Adrenal gland (tissue), 12 donors: ENCODE results near the gene TMEM184A. TPM values are rescaled to one million over a fixed set of nuclear protein-coding genes. Genes with fewer than 3 reads are reported as not detected.
A peak's percentile ranks its signal among the peaks of the same experiment; 100 is the strongest.

Experiments used
- DNase-seq, 7 donors: peaks; one replicate each; pipeline ENCODE4 v3.0.0-alpha.2; 2019 to 2020
- H3K27ac ChIP-seq, 5 donors: fragments of 200-600 bp; sonication (generic) in 4 of 5; 1 replicate in 3 of 5; 2 replicates in 2 of 5; pipeline versions ENCODE4 v1.5.1 to v1.8.0; 2016 to 2020; ENCODE audit warnings: mild to moderate bottlenecking in 1 of 5
- H3K27me3 ChIP-seq: fragments of 200-600 bp; 2 replicates; pipeline ENCODE4 v1.8.0; 2021
- H3K36me3 ChIP-seq, 2 donors: fragments of 200-600 bp; replicated peaks in 1 of 2; 1 replicate in 1 of 2; 2 replicates in 1 of 2; pipeline versions ENCODE4 v1.5.1 to v1.8.0; 2018 to 2022
- H3K4me1 ChIP-seq, 2 donors: fragments of 200-600 bp; replicated peaks in 1 of 2; 1 replicate in 1 of 2; 2 replicates in 1 of 2; pipeline versions ENCODE4 v1.5.1 to v1.8.0; 2018 to 2021
- H3K4me3 ChIP-seq, 4 donors: fragments of 200-600 bp; sonication (generic) in 3 of 4; one replicate each; pipeline ENCODE4 v1.5.1; 2016 to 2018
- H3K9me3 ChIP-seq, 3 donors: fragments of 200-600 bp; sonication (generic) in 1 of 3; replicated peaks in 1 of 3; 1 replicate in 2 of 3; 2 replicates in 1 of 3; pipeline versions ENCODE4 v1.5.1 to v1.8.0; 2016 to 2021
- CTCF ChIP-seq, 6 experiments: fragments of 450-650 bp in 4 of 6; fragments of 200-600 bp in 2 of 6; sonication (generic) in 1 of 6; IDR thresholded peaks; 1 replicate in 5 of 6; 2 replicates in 1 of 6; pipeline versions ENCODE4 v1.5.1 to v1.8.0; 2016 to 2021; ENCODE audit warnings: antibody characterized with exemption in 6 of 6, mild to moderate bottlenecking in 2 of 6, moderate library complexity in 1 of 6
- POLR2A ChIP-seq, 2 donors: fragments of 450-650 bp; IDR thresholded peaks; one replicate each; pipeline ENCODE4 v1.6.1; 2017; ENCODE audit warnings: antibody characterized with exemption in 2 of 2, mild to moderate bottlenecking in 2 of 2, moderate library complexity in 1 of 2
- WGBS, 4 donors: extraction: QIAGEN DNeasy Blood & Tissue Kit in 2 of 4; methylation state at CpG; one replicate each; pipeline versions ENCODE4 v1.1.5 to v1.1.7; 2013 to 2017; 5-methylcytosine and 5-hydroxymethylcytosine counted together
- intact Hi-C, 2 donors: fragments of 100-400 bp; cut with DNase I; formaldehyde crosslinking; loops; one replicate each; pipeline versions ENCODE4 v1.14.1 to v1.15.0; 2022 to 2023
- polyA plus RNA-seq, 3 donors: library from polyadenylated mRNA; stranded (reverse); fragments of 200-250 nt in 2 of 3; fragments of 350-450 nt in 1 of 3; fragmentation: Illumina TruSeq in 1 of 3; extraction: RNeasy Lipid Tissue Mini Kit (QIAGEN cat#74804) in 1 of 3; gene quantifications; one replicate each; pipeline ENCODE4 v1.2.3, GENCODE V29; 2013 to 2014
- total RNA-seq, 9 donors: library from RNA; depleted of rRNA in 4 of 9; stranded (reverse); fragments of >200 nt in 4 of 9; fragments of 120-200 nt in 1 of 9; fragmentation: NEBNext Ultra II Directional in 1 of 9; extraction: Animal tissue kit (Norgen Biotek cat#: 25700) in 1 of 9; gene quantifications; one replicate each; pipeline versions ENCODE4 v1.1.0 to v1.2.4, GENCODE V29; 2013 to 2023
- donor health status: healthy with polysubstance abuse.
- donor health status: Bipolar disorder and iron deficiency.
- donor health status: DM: yes; HTN: yes; CAD: no.
- donor health status: DM: no; HTN: no; CAD: no.
- donor health status: DM: no; HTN: no; CAD: no.
- donor health status: DM: yes; HTN: yes; CAD: no.

Gene TMEM184A
- total and polyA plus RNA-seq, 12 donors = 0.06 to 2.1 (median 0.79) TPM; not detected in 2

GRCh38 chr7:1537535-1538412 lies 18.2 kb downstream of the TMEM184A start:
- WGBS, 4 donors = 21 to 68% (median 27%) methylated on average over 14 to 56 of the region's 56 CpGs
- no peaks in the 10 kb centered on the region for H3K9me3 ChIP-seq
- intact Hi-C loops = no loop called here
- H3K27ac ChIP-seq = peak overlapping the region; percentile 97 to 100 (median 99)
- H3K4me1 ChIP-seq = peaks cover 38 to 51% of the 10 kb centered on the region in 2 donors
- peak; percentile 95 to 99 (median 98) for DNase-seq
- no peaks in the 10 kb centered on the region for H3K27me3 ChIP-seq
- H3K36me3 ChIP-seq = peaks cover 0 to 33% of the 10 kb centered on the region in 2 donors
- TF ChIP-seq POLR2A (IDR thresholded peaks at IDR 0.05) = peak; percentile 4 to 23
- no peak for TF ChIP-seq CTCF (IDR thresholded peaks at IDR 0.05)
- peak overlapping the region in 3 of 4 donors; percentile 6 to 54 (median 43) for H3K4me3 ChIP-seq

GRCh38 chr7:1536743-1537534 lies 19.1 kb downstream of the TMEM184A start:
- 19 to 47% (median 34%) methylated on average over 5 to 52 of the region's 52 CpGs for WGBS, 4 donors

GRCh38 chr7:1536455-1536742 lies 19.6 kb downstream of the TMEM184A start:
- Histone ChIP-seq H3K4me3 (peak overlapping the region in 1 of 4 donors; percentile 43), H3K9me3 (no peaks in the 10 kb centered on the region), H3K27ac (peak overlapping the region; percentile 97 to 100 (median 99)), H3K4me1 (peaks cover 51 to 62% of the 10 kb centered on the region in 2 donors), H3K36me3 (peaks cover 0 to 22% of the 10 kb centered on the region in 2 donors), H3K27me3 (no peaks in the 10 kb centered on the region)
- TF ChIP-seq CTCF (IDR thresholded peaks at IDR 0.05) (no peak), POLR2A (IDR thresholded peaks at IDR 0.05) (no peak)
- no peak for DNase-seq
- WGBS, 4 donors = 41 to 56% (median 51%) methylated on average over 6 to 7 of the region's 7 CpGs
- intact Hi-C loops = no loop called here

More at GRCh38 chr7:1536743-1537534, 19.1 kb downstream of the TMEM184A start:
- DNase-seq = peak; percentile 92 to 99 (median 98)
- Histone ChIP-seq H3K36me3 (peaks cover 0 to 27% of the 10 kb centered on the region in 2 donors), H3K27ac (peak overlapping the region; percentile 97 to 100 (median 99)), H3K9me3 (no peaks in the 10 kb centered on the region), H3K27me3 (no peaks in the 10 kb centered on the region), H3K4me3 (peak overlapping the region in 2 of 4 donors; percentile 43 to 54), H3K4me1 (peaks cover 45 to 57% of the 10 kb centered on the region in 2 donors)
- TF ChIP-seq CTCF (IDR thresholded peaks at IDR 0.05) (no peak), POLR2A (IDR thresholded peaks at IDR 0.05) (peak; percentile 61 to 89)
- intact Hi-C loops = no loop called here
